Hepatocyte (in vitro differentiated cells): ENCODE data around the gene OPCML.

Experiments
- CTCF ChIP-seq: fragments of 200-600 bp; sonication (generic); IDR thresholded peaks from 2 replicates; pipeline ENCODE4 v1.5.1; 2016; ENCODE audit warnings: antibody characterized with exemption, mild to moderate bottlenecking; ENCODE audit not compliant: poor library complexity
- EZH2 ChIP-seq: fragments of 200-600 bp; sonication (generic); IDR thresholded peaks from 2 replicates; pipeline ENCODE4 v1.6.1; 2016; ENCODE audit warnings: antibody characterized with exemption, mild to moderate bottlenecking, borderline replicate concordance
- EZH2phosphoT487 ChIP-seq: fragments of 200-600 bp; sonication (generic); IDR thresholded peaks from one replicate; pipeline ENCODE4 v1.6.1; 2018; ENCODE audit warnings: antibody characterized with exemption, mild to moderate bottlenecking, low read depth, moderate library complexity; ENCODE audit not compliant: unreplicated experiment, severe bottlenecking

DNA sequence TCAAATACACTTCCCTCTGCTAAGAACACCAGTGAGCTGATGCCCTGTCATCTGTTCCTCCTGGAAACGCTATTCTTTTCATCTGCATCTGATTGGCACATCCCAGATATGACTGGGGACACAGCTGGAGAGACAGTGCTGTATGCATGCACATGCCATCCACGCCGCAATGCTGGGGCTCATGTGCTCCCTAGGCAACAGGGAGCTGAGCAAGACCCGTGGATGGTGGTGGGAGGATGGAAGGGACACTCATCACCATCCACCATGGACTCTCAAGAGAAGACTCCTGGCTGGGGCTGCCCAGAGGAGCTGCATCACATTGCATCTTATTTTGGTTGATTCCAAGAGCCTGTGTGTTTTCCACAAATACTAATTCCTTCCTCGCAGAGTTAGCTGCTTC lies 534.9 kb downstream of the OPCML start:
- TF ChIP-seq CTCF (no peak), EZH2 (no peak), EZH2phosphoT487 (no peak)
